Jurkat, Clone E6-1 (cell line): Measurements from ENCODE around the gene PEG3.

Source experiments
- DNase-seq: peaks from one replicate; pipeline ENCODE4 v3.0.0-alpha.2; 2011; ENCODE audit warnings: low read depth, low spot score
- H3K4me3 ChIP-seq: 2 replicates; pipeline ENCODE4 v1.5.1; 2011; ENCODE audit warnings: mild to moderate bottlenecking, low read length, control low read depth, moderate library complexity

The PEG3 gene

DNA sequence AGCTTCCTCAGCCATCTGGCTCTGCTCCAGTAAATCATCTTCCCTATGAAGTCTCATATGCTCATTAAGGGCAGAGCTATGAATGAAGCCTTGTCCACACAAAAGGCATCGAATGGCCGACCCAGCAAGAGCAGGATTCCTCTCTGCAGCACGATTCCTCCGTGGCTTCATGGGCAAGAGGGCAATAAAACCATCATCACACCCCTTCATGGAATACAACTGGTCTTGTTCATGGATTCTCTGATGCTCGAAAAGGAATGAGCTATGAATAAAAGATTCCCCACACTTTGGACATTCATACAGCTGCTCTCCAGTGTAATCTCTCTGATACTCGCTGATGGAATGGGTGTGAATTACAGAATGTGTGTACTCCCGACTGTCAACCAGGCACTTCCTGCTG lies 25.9 kb downstream of the PEG3 start:
- DNase-seq, result no peak

DNA sequence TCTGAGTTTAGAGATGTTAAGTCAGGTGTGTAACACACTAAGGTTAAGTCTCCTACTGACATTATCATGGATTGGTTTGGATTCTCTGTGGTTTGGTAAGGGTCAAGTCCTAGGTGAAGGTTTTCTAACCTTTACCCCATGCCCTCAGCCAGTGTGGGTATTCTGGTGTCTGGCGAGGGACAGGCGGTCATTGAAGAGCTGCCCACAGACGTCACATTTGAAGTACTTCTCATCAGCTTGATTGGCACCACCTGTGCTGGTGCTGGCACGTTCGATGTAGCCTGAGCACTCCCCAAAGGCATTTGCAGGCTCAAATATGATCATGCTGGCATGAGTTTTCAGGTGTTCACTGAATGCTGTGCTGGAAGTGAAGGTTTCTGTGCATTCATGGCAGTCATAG lies 27.0 kb downstream of the PEG3 start:
- H3K4me3 ChIP-seq, result no peak overlapping the region
- no peak for DNase-seq

More for the DNA sequence above, 25.9 kb downstream of the PEG3 start:
- H3K4me3 ChIP-seq, result no peak overlapping the region

DNA sequence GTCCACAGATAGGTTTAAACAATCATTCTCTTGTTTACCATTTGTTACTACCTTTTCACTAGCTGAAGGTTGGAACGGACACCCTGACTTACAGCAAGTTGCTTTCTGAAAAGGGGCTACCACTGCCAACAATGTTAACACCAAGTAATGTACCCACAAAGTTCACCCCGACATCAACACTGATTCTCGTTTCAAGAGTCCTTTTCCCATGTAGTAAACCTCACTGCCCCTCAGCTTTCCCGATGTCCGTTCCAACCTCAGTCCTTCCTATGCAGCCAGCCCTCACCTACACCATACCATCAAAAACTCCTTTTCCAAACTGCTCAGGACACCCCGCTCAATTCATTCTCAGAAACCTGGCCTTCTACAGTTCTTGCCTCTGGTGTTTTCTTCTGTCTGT lies 29.0 kb downstream of the PEG3 start:
- H3K4me3 ChIP-seq, result no peak overlapping the region

GRCh38 chr19:56810260-56810659 lies 30.3 kb downstream of the PEG3 start:
- H3K4me3 ChIP-seq, result no peak overlapping the region
- no peak for DNase-seq

More for the DNA sequence above, 29.0 kb downstream of the PEG3 start:
- DNase-seq, result no peak

GRCh38 chr19:56808717-56809392 lies 31.7 kb downstream of the PEG3 start:
- no peak overlapping the region for H3K4me3 ChIP-seq
- DNase-seq, result no peak

GRCh38 chr19:56806639-56807038 lies 33.9 kb downstream of the PEG3 start:
- H3K4me3 ChIP-seq, result no peak overlapping the region

More at GRCh38 chr19:56806639-56807038, 33.9 kb downstream of the PEG3 start:
- DNase-seq, result no peak
